ENCODE data around the gene STXBP5L. TPM values are rescaled to one million over a fixed set of nuclear protein-coding genes. Genes with fewer than 3 reads are reported as not detected.
"Not testable (repeated sequence)": the region's sequence is repeated elsewhere in the genome, so short reads cannot be mapped to it uniquely, and the experiment has no call there.

STXBP5L gene
- total RNA-seq, 2 experiments from 2014 or later, result 2.7 to 10.5 TPM

GRCh38 chr3:120879411-120879810 lies 28.6 kb upstream of the STXBP5L start:
- Histone ChIP-seq H3K9me3 (ENCODE audit: low read length) (no peaks in the 10 kb centered on the region), H3K4me3 (ENCODE audit: low read depth, low read length, poor library complexity, severe bottlenecking) (no peak overlapping the region), H3K79me2 (ENCODE audit: insufficient read depth, low read depth, low read length) (no peaks in the 10 kb centered on the region), H3K4me2 (ENCODE audit: low read length) (no peak overlapping the region), H3K36me3 (ENCODE audit: insufficient read depth, low read length) (no peaks in the 10 kb centered on the region), H2AFZ (ENCODE audit: low read length) (no peak overlapping the region), H4K20me1 (ENCODE audit: insufficient read depth, low read length) (no peaks in the 10 kb centered on the region), H3K27ac (ENCODE audit: low read depth, low read length, poor library complexity, severe bottlenecking) (no peak overlapping the region), H3K4me1 (ENCODE audit: insufficient read depth, low read length, poor library complexity, severe bottlenecking) (no peaks in the 10 kb centered on the region), H3K9me2 (ENCODE audit: insufficient read depth, low read length) (no peaks in the 10 kb centered on the region)
- TF ChIP-seq EZH2phosphoT487 (IDR thresholded peaks at IDR 0.05; ENCODE audit: borderline replicate concordance, low read depth, low read length) (no peak), CTCF (conservative IDR thresholded peaks at IDR 0.05; ENCODE audit: low read length) (no peak)
- no peak for DNase-seq (ENCODE audit: low spot score)
- ChIA-PET POLR2A (no interaction called here), CTCF (ENCODE audit: unreplicated experiment) (no interaction called here)
- intact Hi-C loops (cut with micrococcal nuclease; ENCODE audit: unreplicated experiment), result no loop called here
- BruUV-seq (replicated peaks), result no TSS peak

DNA sequence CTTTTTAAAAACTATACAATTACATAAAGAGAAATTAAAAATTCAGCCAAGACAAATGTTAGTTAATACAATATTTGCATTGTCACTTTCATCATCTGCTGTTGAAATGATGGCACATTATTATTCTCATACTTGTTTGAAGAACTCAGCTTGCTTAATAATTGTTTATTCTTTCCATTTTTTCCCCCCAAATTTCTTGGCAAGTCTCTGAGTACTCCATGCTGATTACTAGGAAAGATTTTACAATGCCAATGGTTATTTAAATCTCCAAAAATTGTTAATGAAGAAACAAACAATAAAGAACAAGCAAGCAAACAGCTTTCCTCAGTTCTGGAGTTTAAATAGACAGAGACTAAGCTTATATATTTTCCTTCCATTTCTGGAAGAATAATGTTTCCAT lies 15.1 kb upstream of the STXBP5L start:
- Histone ChIP-seq H3K79me2 (ENCODE audit: insufficient read depth, low read depth, low read length) (no peaks in the 10 kb centered on the region), H3K4me2 (ENCODE audit: low read length) (no peak overlapping the region), H4K20me1 (ENCODE audit: insufficient read depth, low read length) (no peaks in the 10 kb centered on the region), H3K36me3 (ENCODE audit: insufficient read depth, low read length) (no peaks in the 10 kb centered on the region), H2AFZ (ENCODE audit: low read length) (no peak overlapping the region), H3K4me1 (ENCODE audit: insufficient read depth, low read length, poor library complexity, severe bottlenecking) (no peaks in the 10 kb centered on the region), H3K9me3 (ENCODE audit: low read length) (no peaks in the 10 kb centered on the region), H3K4me3 (ENCODE audit: low read depth, low read length, poor library complexity, severe bottlenecking) (no peak overlapping the region), H3K9me2 (ENCODE audit: insufficient read depth, low read length) (no peaks in the 10 kb centered on the region), H3K27ac (ENCODE audit: low read depth, low read length, poor library complexity, severe bottlenecking) (no peak overlapping the region)
- intact Hi-C loops (cut with micrococcal nuclease; ENCODE audit: unreplicated experiment), result no loop called here
- ChIA-PET POLR2A (no interaction called here), CTCF (ENCODE audit: unreplicated experiment) (no interaction called here)
- TF ChIP-seq CTCF (conservative IDR thresholded peaks at IDR 0.05; ENCODE audit: low read length), result no peak
- TF ChIP-seq EZH2phosphoT487 (IDR thresholded peaks at IDR 0.05; ENCODE audit: borderline replicate concordance, low read depth, low read length), result no peak
- no peak for DNase-seq (ENCODE audit: low spot score)
- BruUV-seq (replicated peaks), result no TSS peak

- no peaks in the 10 kb centered on the region for H4K20me1 ChIP-seq (ENCODE audit: insufficient read depth, low read length)
- no peak overlapping the region for H3K4me2 ChIP-seq (ENCODE audit: low read length)
- no peaks in the 10 kb centered on the region for H3K36me3 ChIP-seq (ENCODE audit: insufficient read depth, low read length)
- no peaks in the 10 kb centered on the region for H3K4me1 ChIP-seq (ENCODE audit: insufficient read depth, low read length, poor library complexity, severe bottlenecking)
- DNase-seq (ENCODE audit: low spot score), result no peak
- H3K27ac ChIP-seq (ENCODE audit: low read depth, low read length, poor library complexity, severe bottlenecking), result no peak overlapping the region
- TF ChIP-seq EZH2phosphoT487 (IDR thresholded peaks at IDR 0.05; ENCODE audit: borderline replicate concordance, low read depth, low read length), result no peak
- TF ChIP-seq CTCF (conservative IDR thresholded peaks at IDR 0.05; ENCODE audit: low read length), result no peak
- H2AFZ ChIP-seq (ENCODE audit: low read length), result no peak overlapping the region
- intact Hi-C loops (cut with micrococcal nuclease; ENCODE audit: unreplicated experiment), result no loop called here
- ChIA-PET POLR2A (no interaction called here), CTCF (ENCODE audit: unreplicated experiment) (no interaction called here)
- no peaks in the 10 kb centered on the region for H3K79me2 ChIP-seq (ENCODE audit: insufficient read depth, low read depth, low read length)
- no peaks in the 10 kb centered on the region for H3K9me2 ChIP-seq (ENCODE audit: insufficient read depth, low read length)
- BruUV-seq (replicated peaks), result no TSS peak
- H3K9me3 ChIP-seq (ENCODE audit: low read length), result no peaks in the 10 kb centered on the region
- H3K4me3 ChIP-seq (ENCODE audit: low read depth, low read length, poor library complexity, severe bottlenecking), result no peak overlapping the region
Observed at GRCh38 chr3:120894316-120895057, 13.5 kb upstream of the STXBP5L start.

GRCh38 chr3:120901716-120902115 lies 6.3 kb upstream of the STXBP5L start:
- H3K9me2 ChIP-seq (ENCODE audit: insufficient read depth, low read length); DNase-seq (ENCODE audit: low spot score); H4K20me1 ChIP-seq (ENCODE audit: insufficient read depth, low read length); H3K9me3 ChIP-seq (ENCODE audit: low read length); intact Hi-C loops (cut with micrococcal nuclease; ENCODE audit: unreplicated experiment); H3K4me3 ChIP-seq (ENCODE audit: low read depth, low read length, poor library complexity, severe bottlenecking); BruUV-seq (replicated peaks); H3K27ac ChIP-seq (ENCODE audit: low read depth, low read length, poor library complexity, severe bottlenecking); H3K79me2 ChIP-seq (ENCODE audit: insufficient read depth, low read depth, low read length); H3K4me1 ChIP-seq (ENCODE audit: insufficient read depth, low read length, poor library complexity, severe bottlenecking); H2AFZ ChIP-seq (ENCODE audit: low read length); CTCF ChIA-PET (ENCODE audit: unreplicated experiment); POLR2A ChIA-PET; H3K36me3 ChIP-seq (ENCODE audit: insufficient read depth, low read length); H3K4me2 ChIP-seq (ENCODE audit: low read length): not testable (repeated sequence)

All from OCI-LY7 (cell line).